ENCODE data around the gene ERI2. TPM values are rescaled to one million over a fixed set of nuclear protein-coding genes. Genes with fewer than 3 reads are reported as not detected.

The ERI2 gene
- total RNA-seq, 6 experiments from 2014 or later, result 10.6 to 16.1 (median 13.1) TPM

- TF ChIP-seq, protein P1, sequence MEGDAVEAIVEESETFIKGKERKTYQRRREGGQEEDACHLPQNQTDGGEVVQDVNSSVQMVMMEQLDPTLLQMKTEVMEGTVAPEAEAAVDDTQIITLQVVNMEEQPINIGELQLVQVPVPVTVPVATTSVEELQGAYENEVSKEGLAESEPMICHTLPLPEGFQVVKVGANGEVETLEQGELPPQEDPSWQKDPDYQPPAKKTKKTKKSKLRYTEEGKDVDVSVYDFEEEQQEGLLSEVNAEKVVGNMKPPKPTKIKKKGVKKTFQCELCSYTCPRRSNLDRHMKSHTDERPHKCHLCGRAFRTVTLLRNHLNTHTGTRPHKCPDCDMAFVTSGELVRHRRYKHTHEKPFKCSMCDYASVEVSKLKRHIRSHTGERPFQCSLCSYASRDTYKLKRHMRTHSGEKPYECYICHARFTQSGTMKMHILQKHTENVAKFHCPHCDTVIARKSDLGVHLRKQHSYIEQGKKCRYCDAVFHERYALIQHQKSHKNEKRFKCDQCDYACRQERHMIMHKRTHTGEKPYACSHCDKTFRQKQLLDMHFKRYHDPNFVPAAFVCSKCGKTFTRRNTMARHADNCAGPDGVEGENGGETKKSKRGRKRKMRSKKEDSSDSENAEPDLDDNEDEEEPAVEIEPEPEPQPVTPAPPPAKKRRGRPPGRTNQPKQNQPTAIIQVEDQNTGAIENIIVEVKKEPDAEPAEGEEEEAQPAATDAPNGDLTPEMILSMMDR (IDR thresholded peaks at IDR 0.05), result no peak
- no peaks in the 10 kb centered on the region for H3K9me3 Mint-ChIP-seq
- peaks cover 3% of the 10 kb centered on the region for H3K27me3 Mint-ChIP-seq (ENCODE audit: insufficient read depth)
- no peak for DNase-seq
- peaks cover 9% of the 10 kb centered on the region for H3K4me1 Mint-ChIP-seq (ENCODE audit: low read depth)
- no peaks in the 10 kb centered on the region for H3K36me3 Mint-ChIP-seq (ENCODE audit: low read depth)
- H3K27ac Mint-ChIP-seq, result no peak overlapping the region
- no peak overlapping the region for H3K4me3 Mint-ChIP-seq
These were observed 14.2 kb downstream of the ERI2 start for GRCh38 chr16:20791923-20792612.

GRCh38 chr16:20789130-20789529 lies 17.1 kb downstream of the ERI2 start:
- peaks cover 12% of the 10 kb centered on the region for H3K27me3 Mint-ChIP-seq (ENCODE audit: insufficient read depth)
- H3K27ac Mint-ChIP-seq, result no peak overlapping the region
- peaks cover 9% of the 10 kb centered on the region for H3K4me1 Mint-ChIP-seq (ENCODE audit: low read depth)
- DNase-seq, result no peak
- H3K4me3 Mint-ChIP-seq, result no peak overlapping the region
- no peaks in the 10 kb centered on the region for H3K36me3 Mint-ChIP-seq (ENCODE audit: low read depth)
- TF ChIP-seq, protein P1 (IDR thresholded peaks at IDR 0.05), result no peak
- H3K9me3 Mint-ChIP-seq, result no peaks in the 10 kb centered on the region

DNA sequence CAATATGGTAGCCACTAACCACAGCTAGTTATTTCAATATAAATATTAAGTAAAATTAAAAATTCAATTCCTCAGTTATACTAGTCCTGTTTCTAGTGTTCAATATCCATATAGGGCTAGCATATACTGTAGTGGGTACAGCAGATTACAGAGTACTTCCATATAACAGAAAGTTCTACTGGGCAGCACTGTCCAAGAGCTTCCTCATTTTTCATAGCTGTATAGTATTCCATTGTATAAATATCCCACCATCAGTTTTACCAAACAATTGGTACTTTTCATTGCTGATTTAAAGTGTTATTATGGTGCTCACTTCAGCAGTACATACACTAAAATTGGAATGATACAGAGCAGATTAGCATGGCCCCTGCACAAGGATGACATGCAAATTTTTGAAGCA lies 22.1 kb downstream of the ERI2 start:
- no peak overlapping the region for H3K4me3 Mint-ChIP-seq
- TF ChIP-seq, protein P1 (IDR thresholded peaks at IDR 0.05), result no peak
- no peaks in the 10 kb centered on the region for H3K4me1 Mint-ChIP-seq (ENCODE audit: low read depth)
- peaks cover 14% of the 10 kb centered on the region; the same call in 1 of the 2 replicates for H3K27me3 Mint-ChIP-seq (ENCODE audit: insufficient read depth)
- DNase-seq, result no peak
- no peaks in the 10 kb centered on the region for H3K36me3 Mint-ChIP-seq (ENCODE audit: low read depth)
- no peak overlapping the region for H3K27ac Mint-ChIP-seq
- no peaks in the 10 kb centered on the region for H3K9me3 Mint-ChIP-seq

DNA sequence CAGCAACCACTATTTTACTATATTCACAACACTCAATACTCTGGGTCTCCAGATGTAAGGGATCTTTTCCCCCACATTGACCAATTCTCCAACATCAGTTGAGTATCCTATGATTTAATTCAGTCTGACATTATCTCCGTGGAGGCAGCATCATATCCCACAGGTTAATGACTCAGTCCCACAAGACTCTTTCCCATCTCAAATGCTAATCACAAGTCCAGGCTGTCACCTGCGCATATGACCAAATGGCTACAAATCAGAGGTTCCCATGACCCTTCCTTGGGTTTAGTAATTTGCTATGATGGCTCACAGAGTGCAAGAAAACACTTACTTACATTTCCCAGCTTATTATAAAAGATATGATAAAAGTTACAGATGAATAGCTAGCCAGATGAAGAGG lies 23.8 kb downstream of the ERI2 start:
- Mint-ChIP-seq H3K4me1 (ENCODE audit: low read depth) (no peaks in the 10 kb centered on the region), H3K4me3 (no peak overlapping the region), H3K27ac (no peak overlapping the region), H3K27me3 (ENCODE audit: insufficient read depth) (peaks cover 14% of the 10 kb centered on the region), H3K9me3 (no peaks in the 10 kb centered on the region), H3K36me3 (ENCODE audit: low read depth) (no peaks in the 10 kb centered on the region)
- TF ChIP-seq, protein P1 (IDR thresholded peaks at IDR 0.05), result no peak
- no peak for DNase-seq

GRCh38 chr16:20781697-20782096 lies 24.6 kb downstream of the ERI2 start:
- Mint-ChIP-seq H3K4me3 (no peak overlapping the region), H3K9me3 (no peaks in the 10 kb centered on the region), H3K27me3 (ENCODE audit: insufficient read depth) (peaks cover 12% of the 10 kb centered on the region), H3K27ac (no peak overlapping the region), H3K4me1 (ENCODE audit: low read depth) (no peaks in the 10 kb centered on the region), H3K36me3 (ENCODE audit: low read depth) (no peaks in the 10 kb centered on the region)
- no peak for DNase-seq
- TF ChIP-seq, protein P1 (IDR thresholded peaks at IDR 0.05), result no peak

All from HFFc6 (cell line).